Stomach smooth muscle (tissue), 2 donors: ENCODE measurements around the gene C6orf118.

Experiments
- H3K27ac ChIP-seq: one replicate; pipeline ENCODE4 v1.7.0; 2013; ENCODE audit warnings: mild to moderate bottlenecking, low read length, inconsistent platforms
- H3K27me3 ChIP-seq, 2 donors: one replicate each; pipeline ENCODE4 v1.7.0; 2013; ENCODE audit warnings: low read length in 2 of 2; ENCODE audit not compliant: insufficient read depth in 2 of 2, control insufficient read depth in 1 of 2
- H3K36me3 ChIP-seq, 2 donors: one replicate each; pipeline ENCODE4 v1.7.0; 2013; ENCODE audit warnings: low read length in 2 of 2; ENCODE audit not compliant: control insufficient read depth in 2 of 2, insufficient read depth in 2 of 2
- H3K4me1 ChIP-seq: one replicate; pipeline ENCODE4 v1.7.0; 2013; ENCODE audit warnings: low read length; ENCODE audit not compliant: control insufficient read depth, insufficient read depth
- H3K4me3 ChIP-seq, 2 donors: one replicate each; pipeline ENCODE4 v1.7.0; 2013; ENCODE audit warnings: low read length in 2 of 2
- H3K9ac ChIP-seq, 2 donors: one replicate each; pipeline ENCODE4 v1.7.0; 2013; ENCODE audit warnings: low read length in 2 of 2, mild to moderate bottlenecking in 1 of 2
- H3K9me3 ChIP-seq, 2 donors: one replicate each; pipeline ENCODE4 v1.7.0; 2013; ENCODE audit warnings: low read length in 2 of 2; ENCODE audit not compliant: control insufficient read depth in 2 of 2
- donor health status: healthy.
- donor health status: Pancreatic carcinoma.

The C6orf118 gene

DNA sequence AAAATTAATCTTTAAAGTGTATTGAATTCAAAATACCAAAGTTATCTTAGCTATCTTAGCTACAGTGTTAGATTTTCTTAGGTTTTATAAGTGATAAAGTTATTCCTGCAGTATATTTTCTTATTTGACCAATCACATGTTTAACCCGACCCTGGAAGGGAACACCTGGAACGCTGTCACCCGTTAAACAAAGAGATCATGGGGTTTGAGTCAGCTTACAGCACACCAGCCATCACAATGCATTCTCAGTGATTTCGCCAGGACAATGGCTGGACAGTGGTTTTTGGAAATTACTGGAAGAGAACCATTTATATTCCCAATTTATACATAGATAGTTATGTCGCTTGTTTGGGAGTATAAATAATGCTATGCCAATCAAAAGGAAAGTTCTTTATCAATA lies 10.5 kb downstream of the C6orf118 start:
- Histone ChIP-seq H3K36me3 (no peaks in the 10 kb centered on the region), H3K9ac (no peak overlapping the region), H3K27me3 (no peaks in the 10 kb centered on the region), H3K27ac (no peak overlapping the region), H3K9me3 (no peaks in the 10 kb centered on the region), H3K4me1 (no peaks in the 10 kb centered on the region), H3K4me3 (no peak overlapping the region)

DNA sequence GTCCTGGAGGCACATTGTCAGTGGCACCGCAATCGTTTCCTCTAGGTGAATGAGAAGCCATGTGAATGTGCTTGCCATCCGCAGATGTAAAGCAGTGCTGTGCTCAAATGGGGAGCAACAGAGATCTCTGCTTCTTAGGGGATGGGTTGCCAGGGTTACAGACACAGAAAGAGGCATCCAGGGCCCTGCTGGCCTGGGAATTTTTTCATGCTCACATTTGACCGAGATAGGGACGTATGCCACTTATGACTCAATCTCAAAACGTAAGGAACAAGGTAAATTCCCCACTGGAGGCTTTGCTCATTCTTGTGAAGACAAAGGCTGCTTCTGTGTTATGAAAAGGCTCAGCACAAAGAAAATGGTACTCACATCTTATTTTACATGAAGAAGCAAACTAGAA lies 11.0 kb downstream of the C6orf118 start:
- H3K4me3 ChIP-seq: no peak overlapping the region
- H3K4me1 ChIP-seq: no peaks in the 10 kb centered on the region
- H3K27ac ChIP-seq: no peak overlapping the region
- H3K9me3 ChIP-seq: no peaks in the 10 kb centered on the region
- no peaks in the 10 kb centered on the region for H3K36me3 ChIP-seq
- no peak overlapping the region for H3K9ac ChIP-seq
- no peaks in the 10 kb centered on the region for H3K27me3 ChIP-seq

DNA sequence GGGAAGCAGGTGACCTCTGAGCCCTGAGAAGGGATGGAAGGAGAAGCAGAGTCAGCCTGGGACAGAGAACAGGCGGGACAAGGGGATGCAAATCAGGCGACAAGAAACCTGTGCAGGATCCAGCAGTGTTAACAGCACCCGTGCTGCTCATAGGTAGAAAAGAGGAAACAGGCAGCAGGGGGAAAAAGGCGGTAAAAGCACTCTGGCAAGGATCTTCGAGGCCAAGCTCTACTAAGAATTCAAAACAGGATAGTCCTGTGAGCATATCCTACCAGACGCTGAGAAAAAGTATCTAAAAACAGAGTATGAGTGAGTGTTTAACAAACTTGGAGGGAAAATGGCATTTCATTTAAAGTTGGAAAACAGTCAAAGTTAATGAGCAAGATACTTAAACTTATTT lies 16.7 kb downstream of the C6orf118 start:
- Histone ChIP-seq H3K9ac (no peak overlapping the region), H3K27ac (no peak overlapping the region), H3K27me3 (no peaks in the 10 kb centered on the region), H3K4me1 (no peaks in the 10 kb centered on the region), H3K36me3 (no peaks in the 10 kb centered on the region), H3K9me3 (no peaks in the 10 kb centered on the region), H3K4me3 (no peak overlapping the region)

DNA sequence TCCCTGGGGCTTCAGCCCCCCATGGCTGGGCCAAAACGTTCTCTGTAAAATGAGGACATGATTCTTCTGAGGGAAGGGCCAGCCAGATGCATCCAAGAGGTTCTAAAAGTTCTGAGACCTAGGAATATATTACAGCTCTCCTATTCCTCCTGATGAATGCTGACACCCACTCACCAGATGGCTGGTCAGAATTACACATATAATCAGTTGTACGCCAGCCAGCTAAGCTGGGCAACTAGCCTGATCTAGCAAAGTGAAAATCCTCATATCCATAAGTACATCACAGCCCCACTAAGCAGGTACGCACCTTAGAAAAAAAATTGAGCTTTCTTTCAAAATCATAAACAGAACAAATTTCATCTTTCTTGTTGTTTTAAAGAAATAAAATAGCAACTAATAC lies 34.8 kb downstream of the C6orf118 start:
- Histone ChIP-seq H3K9ac (no peak overlapping the region), H3K9me3 (peaks cover 0 to 3% of the 10 kb centered on the region in 2 donors), H3K4me1 (no peaks in the 10 kb centered on the region), H3K36me3 (no peaks in the 10 kb centered on the region), H3K4me3 (no peak overlapping the region), H3K27ac (no peak overlapping the region), H3K27me3 (no peaks in the 10 kb centered on the region)

DNA sequence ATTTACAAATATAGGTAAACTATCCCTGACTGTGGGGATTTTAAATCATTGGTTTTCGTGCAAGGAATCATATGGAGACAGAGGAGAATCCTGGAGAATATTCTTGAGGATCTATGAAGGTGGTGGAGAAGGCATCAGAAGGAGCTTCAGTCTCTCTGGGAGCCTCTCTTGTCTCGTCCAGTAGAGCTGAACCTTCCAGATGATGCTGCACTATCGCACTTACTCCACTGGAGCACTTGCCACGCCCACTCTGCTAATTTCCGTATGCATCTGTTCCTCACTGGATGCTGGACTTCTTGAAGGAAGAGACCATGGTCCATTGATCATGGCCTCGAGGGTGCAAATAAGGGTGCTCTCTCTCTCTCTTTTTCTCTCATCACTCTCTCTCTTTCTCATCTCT lies 36.8 kb downstream of the C6orf118 start:
- Histone ChIP-seq H3K4me3 (no peak overlapping the region), H3K27me3 (no peaks in the 10 kb centered on the region), H3K9ac (no peak overlapping the region), H3K36me3 (no peaks in the 10 kb centered on the region), H3K9me3 (peaks cover 0 to 3% of the 10 kb centered on the region in 2 donors), H3K27ac (no peak overlapping the region), H3K4me1 (no peaks in the 10 kb centered on the region)

DNA sequence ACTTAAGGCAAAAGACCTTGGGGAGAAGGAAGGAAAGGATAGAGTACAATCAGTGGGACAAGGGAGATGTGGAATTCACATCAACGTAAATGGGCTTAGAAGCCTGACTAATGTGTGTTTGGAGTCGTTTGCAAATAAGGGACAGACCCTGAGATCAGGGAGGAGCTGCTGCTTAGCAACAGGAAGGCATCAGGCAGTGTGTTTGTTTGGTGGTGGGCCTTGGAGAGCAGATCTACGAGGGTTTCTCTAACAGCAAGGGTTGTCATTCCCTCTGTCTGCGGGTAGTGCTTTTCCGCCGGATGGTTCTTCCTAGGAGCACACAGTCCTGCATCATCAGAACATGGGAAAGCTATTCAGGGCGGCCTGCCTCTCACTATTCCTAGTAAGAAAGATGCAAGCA lies 40.4 kb downstream of the C6orf118 start:
- Histone ChIP-seq H3K36me3 (no peaks in the 10 kb centered on the region), H3K4me3 (no peak overlapping the region), H3K27me3 (no peaks in the 10 kb centered on the region), H3K9me3 (no peaks in the 10 kb centered on the region), H3K4me1 (no peaks in the 10 kb centered on the region), H3K27ac (no peak overlapping the region), H3K9ac (no peak overlapping the region)

DNA sequence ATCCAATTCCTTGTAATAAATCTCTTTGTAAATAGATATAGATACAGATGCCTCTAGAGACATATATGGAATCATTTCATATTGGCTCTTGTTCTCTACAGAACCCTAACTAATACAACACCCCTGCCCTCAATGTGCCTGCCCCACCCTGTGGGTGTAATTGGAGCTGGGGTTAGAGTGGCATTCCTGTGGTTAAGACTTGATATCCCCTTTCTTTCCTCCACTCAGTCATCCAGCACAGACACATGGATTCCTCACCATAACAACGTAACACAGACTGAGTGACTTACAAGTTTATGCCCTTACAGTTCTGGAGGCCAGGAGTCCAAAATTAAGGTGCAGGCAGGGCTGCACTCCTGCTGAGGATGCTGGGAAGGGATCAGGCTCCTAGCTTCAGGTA lies 42.8 kb downstream of the C6orf118 start:
- H3K27ac ChIP-seq: no peak overlapping the region

DNA sequence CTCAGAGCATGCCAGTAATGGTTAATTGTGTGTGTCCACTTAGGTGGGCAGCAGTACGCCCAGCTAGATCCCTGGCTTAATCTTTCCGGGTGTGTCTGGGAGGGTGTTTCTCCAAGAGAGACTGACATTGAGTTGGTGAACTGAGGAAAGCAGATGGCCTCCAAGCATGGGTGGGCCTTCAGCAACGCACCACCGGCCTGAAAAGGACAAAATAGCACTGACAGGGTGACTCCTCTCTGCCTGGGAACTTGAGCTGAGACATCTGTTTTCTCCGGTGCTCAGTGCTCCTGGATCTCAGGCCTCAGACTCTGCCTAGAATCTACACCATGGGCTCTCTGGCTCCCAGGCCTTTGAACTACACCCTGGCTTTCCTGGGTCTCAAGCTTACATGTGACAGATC lies 43.2 kb downstream of the C6orf118 start:
- no peak overlapping the region for H3K9ac ChIP-seq
- H3K27me3 ChIP-seq: no peaks in the 10 kb centered on the region
- H3K4me3 ChIP-seq: no peak overlapping the region
- no peaks in the 10 kb centered on the region for H3K36me3 ChIP-seq
- no peaks in the 10 kb centered on the region for H3K9me3 ChIP-seq
- H3K27ac ChIP-seq: no peak overlapping the region
- H3K4me1 ChIP-seq: no peaks in the 10 kb centered on the region

More for the DNA sequence above, 42.8 kb downstream of the C6orf118 start:
- Histone ChIP-seq H3K36me3 (no peaks in the 10 kb centered on the region), H3K9me3 (no peaks in the 10 kb centered on the region), H3K27me3 (no peaks in the 10 kb centered on the region), H3K4me3 (no peak overlapping the region), H3K4me1 (no peaks in the 10 kb centered on the region), H3K9ac (no peak overlapping the region)

DNA sequence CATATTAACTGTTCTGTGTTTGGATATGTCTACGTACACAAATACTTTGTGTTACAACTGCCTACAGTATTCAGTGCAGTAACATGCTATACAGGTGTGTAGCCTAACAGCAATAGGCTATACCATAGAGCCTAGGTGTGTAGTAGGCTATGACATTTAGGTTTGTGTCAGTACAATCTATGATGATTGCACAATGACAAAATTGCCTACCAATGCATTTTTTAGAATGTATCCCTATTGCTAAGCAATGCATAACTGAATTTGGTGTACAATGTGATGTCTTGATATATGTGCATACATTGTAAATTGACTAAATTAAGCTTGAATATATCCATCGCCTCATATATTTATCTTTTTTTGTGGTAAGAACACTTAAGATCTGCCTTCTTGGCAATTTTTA lies 48.9 kb downstream of the C6orf118 start:
- peaks cover 3 to 5% of the 10 kb centered on the region in 2 donors for H3K9me3 ChIP-seq
- no peaks in the 10 kb centered on the region for H3K27me3 ChIP-seq

DNA sequence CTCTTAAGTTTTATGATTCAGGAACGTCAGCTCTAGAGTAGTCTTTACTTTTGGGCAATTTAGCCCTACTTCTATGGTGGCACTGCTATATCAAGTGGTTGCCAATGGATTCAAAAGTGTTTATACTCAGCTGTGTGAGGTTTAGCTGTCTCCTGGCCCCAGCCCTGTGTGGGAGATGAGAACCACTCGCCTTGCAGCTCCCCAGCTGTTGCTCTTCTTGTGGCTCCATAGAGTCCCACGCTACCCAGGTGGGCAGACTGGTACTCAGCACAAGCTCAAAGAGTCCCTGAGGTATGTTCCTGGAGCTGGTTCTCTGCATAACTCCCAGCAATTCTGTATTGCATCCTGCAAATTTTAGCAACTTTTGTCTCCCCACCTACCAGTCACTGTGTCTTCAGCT lies 59.6 kb downstream of the C6orf118 start:
- Histone ChIP-seq H3K9ac (no peak overlapping the region), H3K27ac (no peak overlapping the region), H3K36me3 (no peaks in the 10 kb centered on the region), H3K27me3 (no peaks in the 10 kb centered on the region), H3K9me3 (no peaks in the 10 kb centered on the region), H3K4me1 (no peaks in the 10 kb centered on the region), H3K4me3 (no peak overlapping the region)

More for the DNA sequence above, 48.9 kb downstream of the C6orf118 start:
- Histone ChIP-seq H3K36me3 (no peaks in the 10 kb centered on the region), H3K27ac (no peak overlapping the region), H3K9ac (no peak overlapping the region), H3K4me1 (no peaks in the 10 kb centered on the region), H3K4me3 (no peak overlapping the region)

DNA sequence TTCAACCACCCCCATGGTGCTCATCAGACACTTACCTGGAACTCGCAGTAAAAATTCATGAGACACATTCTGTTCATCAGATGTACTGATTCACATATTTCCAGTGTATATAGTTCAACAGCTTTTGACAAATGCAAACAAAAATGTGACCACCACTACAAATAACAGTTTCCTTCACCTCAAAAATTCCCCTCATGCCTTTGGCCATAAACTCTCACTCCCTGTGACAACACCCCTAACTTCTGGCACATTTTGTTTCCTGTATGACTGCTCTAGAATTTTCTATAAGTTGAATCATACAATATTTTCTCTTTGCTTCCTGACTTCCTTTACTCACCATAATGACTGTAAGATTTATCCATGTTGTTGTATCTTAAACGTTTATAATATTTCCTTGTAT lies 63.7 kb downstream of the C6orf118 start:
- Histone ChIP-seq H3K9ac (no peak overlapping the region), H3K27me3 (no peaks in the 10 kb centered on the region), H3K27ac (no peak overlapping the region), H3K36me3 (no peaks in the 10 kb centered on the region), H3K9me3 (no peaks in the 10 kb centered on the region), H3K4me3 (no peak overlapping the region), H3K4me1 (no peaks in the 10 kb centered on the region)

DNA sequence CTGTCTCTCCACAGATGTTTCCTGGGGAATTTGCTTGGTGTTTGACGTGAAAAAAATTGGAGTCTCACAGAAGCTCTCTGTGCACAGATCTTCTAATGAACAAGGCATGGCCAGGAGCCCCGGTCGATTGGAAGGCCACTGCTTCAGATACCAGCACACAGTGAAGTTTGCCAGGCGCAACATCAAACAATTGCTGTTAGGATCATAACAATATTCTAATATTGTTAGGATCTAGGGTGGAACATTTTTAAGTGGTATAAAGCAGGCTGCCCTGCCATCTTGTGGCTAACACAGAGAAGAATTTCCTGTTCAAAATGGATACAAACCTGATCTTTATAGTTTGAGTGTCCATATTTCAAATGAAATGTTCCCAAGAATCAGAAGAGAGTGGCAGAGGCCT lies 64.1 kb downstream of the C6orf118 start:
- Histone ChIP-seq H3K4me3 (no peak overlapping the region), H3K36me3 (no peaks in the 10 kb centered on the region), H3K9me3 (no peaks in the 10 kb centered on the region), H3K4me1 (no peaks in the 10 kb centered on the region), H3K27me3 (no peaks in the 10 kb centered on the region), H3K9ac (no peak overlapping the region), H3K27ac (no peak overlapping the region)
